Heart right ventricle (tissue), 12 donors: Measurements from ENCODE around the gene DSG2. TPM values are rescaled to one million over a fixed set of nuclear protein-coding genes. Genes with fewer than 3 reads are reported as not detected.

Experiments
- polyA plus RNA-seq, 2 donors: library from polyadenylated mRNA; stranded (reverse); fragments of 200-250 nt; gene quantifications; one replicate each; pipeline ENCODE4 v1.2.3, GENCODE V29; 2013
- total RNA-seq, 10 donors: library from RNA; stranded (reverse); fragmentation: NEBNext Ultra II Directional in 3 of 10; extraction: Animal tissue kit (Norgen Biotek cat#: 25700) in 3 of 10; gene quantifications; one replicate each; pipeline versions ENCODE4 v1.2.1 to v1.2.4, GENCODE V29; 2021 to 2023
- donor health status: ischemic (EF 13 %, LVEDD 7.1; RV severe dilation, severe dysfunction).
- donor health status: healthy with polysubstance abuse.
- donor health status: DM: no; HTN: yes; CAD: no.
- donor health status: DM: no; HTN: no; CAD: no.
- donor health status: ischemic (EF 25% LVEDD 6.9; RV normal size, moderate dysfunction).
- donor health status: ischemic (EF 25% LVEDD 5.7; RV mildly dilated, moderate dysfunction).
- donor health status: healthy.
- donor health status: nonischemic (EF 11% LVEDD 7.7; RV severe dilation, severe dysfunction).
- donor health status: DM: yes; HTN: yes; CAD: no.
- donor health status: PGD.
- donor health status: ischemic (EF 29% LVEDD 5.4; RV normal size, mild dysfunction).
- donor health status: nonischemic (EF 23%, LVEDD 6.1; RV moderate dilation, normal function).

Gene DSG2
- total and polyA plus RNA-seq, 12 donors: 7.6 to 53.8 (median 39.9) TPM

Other genes with a start within 250 kb of the DSG2 start
- 1 to 10 TPM in 5 of 10 donors, under 1 TPM in 5; 0.18 to 2.6 (median 0.99) TPM for gene DSG1, start 180.0 kb upstream of the DSG2 start, total RNA-seq
- gene DSG1, start 180.0 kb upstream of the DSG2 start, polyA plus RNA-seq: under 1 TPM; under 0.01 to 0.07 TPM
- not detected for gene DSG4, start 121.4 kb upstream of the DSG2 start, total RNA-seq
- not detected for gene DSG4, start 121.4 kb upstream of the DSG2 start, polyA plus RNA-seq
- not detected for gene DSG3, start 50.4 kb upstream of the DSG2 start, total RNA-seq
- gene DSG3, start 50.4 kb upstream of the DSG2 start, polyA plus RNA-seq: under 1 TPM in 1 of 2 donors, not detected in 1; 0.04 TPM
- gene TTR, start 93.7 kb downstream of the DSG2 start, total RNA-seq: 1 to 10 TPM in 1 of 10 donors, not detected in 9; 1.6 TPM
- gene TTR, start 93.7 kb downstream of the DSG2 start, polyA plus RNA-seq: under 1 TPM in 1 of 2 donors, not detected in 1; 0.46 TPM
- gene B4GALT6, start 186.4 kb downstream of the DSG2 start, total RNA-seq: 10 to 100 TPM in 4 of 10 donors, 1 to 10 TPM in 6; 4.8 to 19.6 (median 9.5) TPM
- 1 to 10 TPM in 1 of 2 donors, under 1 TPM in 1; 0.61 to 2.4 TPM for gene B4GALT6, start 186.4 kb downstream of the DSG2 start, polyA plus RNA-seq